IPS DF 6.9 (cell line): Measurements from ENCODE around the gene PTGDR.
A peak's percentile ranks its signal among the peaks of the same experiment; 100 is the strongest.

Experiments used
- DNase-seq: peaks from one replicate; pipeline ENCODE4 v3.0.0-alpha.2; 2013; ENCODE audit warnings: low read depth, low spot score
- H3K27ac ChIP-seq: one replicate; pipeline ENCODE4 v1.5.1; 2013; ENCODE audit warnings: low read length, control low read depth
- H3K27me3 ChIP-seq: 2 replicates; pipeline ENCODE4 v1.6.1; 2013; ENCODE audit warnings: mild to moderate bottlenecking, low read length; ENCODE audit not compliant: control insufficient read depth, insufficient read depth
- H3K36me3 ChIP-seq: 2 replicates; pipeline ENCODE4 v1.6.1; 2013; ENCODE audit warnings: low read length; ENCODE audit not compliant: control insufficient read depth, insufficient read depth
- H3K4me1 ChIP-seq: 2 replicates; pipeline ENCODE4 v1.6.1; 2013; ENCODE audit warnings: low read length; ENCODE audit not compliant: control insufficient read depth, insufficient read depth
- H3K4me3 ChIP-seq: 2 replicates; pipeline ENCODE4 v1.5.1; 2013; ENCODE audit warnings: mild to moderate bottlenecking, low read length
- H3K9me3 ChIP-seq: 2 replicates; pipeline ENCODE4 v1.6.1; 2013; ENCODE audit warnings: low read length, inconsistent platforms; ENCODE audit not compliant: control insufficient read depth, insufficient read depth
- WGBS: extraction: QIAGEN DNeasy Blood & Tissue Kit; methylation state at CpG from one replicate; pipeline ENCODE4 v1.1.7; 2013; ENCODE audit warnings: mixed read lengths, missing lambda C conversion rate; ENCODE audit not compliant: insufficient read length, insufficient coverage; 5-methylcytosine and 5-hydroxymethylcytosine counted together

PTGDR gene

GRCh38 chr14:52307905-52308304, 40.4 kb downstream of the PTGDR start:
- Histone ChIP-seq H3K9me3 (no peaks in the 10 kb centered on the region), H3K27me3 (peaks cover under 1% of the 10 kb centered on the region), H3K27ac (no peak overlapping the region), H3K4me3 (no peak overlapping the region), H3K4me1 (no peaks in the 10 kb centered on the region; the same call in 1 of the 2 replicates), H3K36me3 (no peaks in the 10 kb centered on the region)
- WGBS = no CpG with 5 or more reads among the region's 2 CpGs
- DNase-seq = no peak

GRCh38 chr14:52310541-52310940, 43.0 kb downstream of the PTGDR start:
- no peaks in the 10 kb centered on the region for H3K9me3 ChIP-seq
- no peak for DNase-seq
- no CpG with 5 or more reads among the region's 3 CpGs for WGBS
- peaks cover 25% of the 10 kb centered on the region for H3K27me3 ChIP-seq
- peaks cover 1% of the 10 kb centered on the region; the same call in 1 of the 2 replicates for H3K4me1 ChIP-seq
- no peaks in the 10 kb centered on the region for H3K36me3 ChIP-seq
- no peak overlapping the region for H3K4me3 ChIP-seq
- H3K27ac ChIP-seq = no peak overlapping the region

GRCh38 chr14:52312931-52313355, 45.4 kb downstream of the PTGDR start:
- H3K4me1 ChIP-seq = peaks cover 1% of the 10 kb centered on the region; the same call in 1 of the 2 replicates
- no peaks in the 10 kb centered on the region for H3K9me3 ChIP-seq
- no peak for DNase-seq
- no peaks in the 10 kb centered on the region for H3K36me3 ChIP-seq
- no CpG with 5 or more reads among the region's 5 CpGs for WGBS
- H3K27me3 ChIP-seq = peaks cover 36% of the 10 kb centered on the region
- no peak overlapping the region for H3K4me3 ChIP-seq
- no peak overlapping the region for H3K27ac ChIP-seq

GRCh38 chr14:52313462-52313861, 46.0 kb downstream of the PTGDR start:
- Histone ChIP-seq H3K27ac (no peak overlapping the region), H3K4me3 (peak overlapping the region; percentile 44; the same call in 1 of the 2 replicates), H3K36me3 (no peaks in the 10 kb centered on the region), H3K9me3 (no peaks in the 10 kb centered on the region), H3K4me1 (peaks cover 1% of the 10 kb centered on the region; the same call in 1 of the 2 replicates), H3K27me3 (peaks cover 36% of the 10 kb centered on the region)
- WGBS = no CpG with 5 or more reads among the region's 10 CpGs
- DNase-seq = no peak

GRCh38 chr14:52313903-52314594, 46.6 kb downstream of the PTGDR start, which contains the start of gene PTGER2:
Gene PTGER2 (plus strand): TSS chr14:52314312. CDS start chr14:52314549, 237 bp downstream.
- WGBS = no CpG with 5 or more reads among the region's 73 CpGs
- H3K27me3 ChIP-seq = peaks cover 36% of the 10 kb centered on the region
- peaks cover 1% of the 10 kb centered on the region; the same call in 1 of the 2 replicates for H3K4me1 ChIP-seq

GRCh38 chr14:52314595-52315354, 47.3 kb downstream of the PTGDR start:
- H3K4me3 ChIP-seq = peak overlapping the region; percentile 44; the same call in 1 of the 2 replicates
- no CpG with 5 or more reads among the region's 63 CpGs for WGBS
- H3K27me3 ChIP-seq = peaks cover 36% of the 10 kb centered on the region
- H3K4me1 ChIP-seq = peaks cover 1% of the 10 kb centered on the region; the same call in 1 of the 2 replicates
- H3K36me3 ChIP-seq = no peaks in the 10 kb centered on the region
- H3K27ac ChIP-seq = no peak overlapping the region
- peak; percentile 11 for DNase-seq
- H3K9me3 ChIP-seq = no peaks in the 10 kb centered on the region

More at GRCh38 chr14:52313903-52314594, 46.6 kb downstream of the PTGDR start, which contains the start of gene PTGER2:
- peak; percentile 16 for DNase-seq
- no peaks in the 10 kb centered on the region for H3K36me3 ChIP-seq
- H3K9me3 ChIP-seq = no peaks in the 10 kb centered on the region
- H3K4me3 ChIP-seq = peak within 1 kb of the TSS; percentile 44; the same call in 1 of the 2 replicates
- H3K27ac ChIP-seq = no peak within 1 kb of the TSS

- no peaks in the 10 kb centered on the region for H3K9me3 ChIP-seq
- no peak overlapping the region for H3K27ac ChIP-seq
- peaks cover 1% of the 10 kb centered on the region; the same call in 1 of the 2 replicates for H3K4me1 ChIP-seq
- H3K4me3 ChIP-seq = peak overlapping the region; percentile 44; the same call in 1 of the 2 replicates
- peaks cover 36% of the 10 kb centered on the region for H3K27me3 ChIP-seq
- no peaks in the 10 kb centered on the region for H3K36me3 ChIP-seq
- WGBS = no CpG with 5 or more reads among the region's 11 CpGs
- DNase-seq = no peak
Observed at GRCh38 chr14:52315355-52315718, 47.8 kb downstream of the PTGDR start.

- Histone ChIP-seq H3K36me3 (no peaks in the 10 kb centered on the region), H3K4me3 (no peak overlapping the region), H3K4me1 (peaks cover 1% of the 10 kb centered on the region; the same call in 1 of the 2 replicates), H3K9me3 (no peaks in the 10 kb centered on the region), H3K27ac (no peak overlapping the region), H3K27me3 (peaks cover 34% of the 10 kb centered on the region)
- DNase-seq = no peak
- WGBS = no CpG with 5 or more reads among the region's 2 CpGs
Observed at GRCh38 chr14:52318062-52318461, 50.6 kb downstream of the PTGDR start.

- no CpG with 5 or more reads among the region's 5 CpGs for WGBS
- no peak for DNase-seq
- no peak overlapping the region for H3K27ac ChIP-seq
- no peak overlapping the region for H3K4me3 ChIP-seq
- no peaks in the 10 kb centered on the region for H3K9me3 ChIP-seq
- no peaks in the 10 kb centered on the region for H3K36me3 ChIP-seq
- peaks cover 24% of the 10 kb centered on the region for H3K27me3 ChIP-seq
- peaks cover 1% of the 10 kb centered on the region; the same call in 1 of the 2 replicates for H3K4me1 ChIP-seq
Observed at GRCh38 chr14:52318826-52319645, 51.5 kb downstream of the PTGDR start.

- no peak for DNase-seq
- peaks cover 1% of the 10 kb centered on the region; the same call in 1 of the 2 replicates for H3K4me1 ChIP-seq
- no peak overlapping the region for H3K4me3 ChIP-seq
- no peak overlapping the region for H3K27ac ChIP-seq
- H3K36me3 ChIP-seq = no peaks in the 10 kb centered on the region
- no CpG with 5 or more reads among the region's 3 CpGs for whole genome bisulfite sequencing
- peaks cover 17% of the 10 kb centered on the region for H3K27me3 ChIP-seq
- no peaks in the 10 kb centered on the region for H3K9me3 ChIP-seq
Observed at GRCh38 chr14:52319919-52320318, 52.4 kb downstream of the PTGDR start.
